HCT116 (cell line): ENCODE data around the gene ADAD2. TPM values are rescaled to one million over a fixed set of nuclear protein-coding genes. Genes with fewer than 3 reads are reported as not detected.

ENCODE experiments used
- ATAC-seq: fragments of 200-7000 bp; cut with Tn5 transposase; 2 replicates; pipeline ENCODE4 v1.9.1; 2020; ENCODE audit warnings: mild to moderate bottlenecking, moderate library complexity
- BruUV-seq: library from RNA; stranded (reverse); fragments of 400-500 nt; replicated peaks from 2 replicates; lab custom pipeline; 2021; lab: Mats Ljungman, UMichigan
- CTCF ChIA-PET: fragments of 300-600 bp; sonication (Branson Sonifier 250); formaldehyde crosslinking; loops from one replicate; lab custom pipeline; 2021; ENCODE audit warnings: antibody characterized with exemption; lab: Charles Lee
- POLR2A ChIA-PET: fragments of 300-600, 350-600 bp; sonication (Branson Sonifier 250); formaldehyde crosslinking; loops from one replicate; lab custom pipeline; 2021; ENCODE audit warnings: antibody characterized with exemption; lab: Charles Lee
- RAD21 ChIA-PET, 2 experiments: fragments of 300-600 bp; sonication (Branson Sonifier 250); formaldehyde crosslinking; loops; one replicate each; lab custom pipeline; 2023; ENCODE audit warnings: low total read pairs in 2 of 2; ENCODE audit not compliant: uncharacterized antibody in 2 of 2, unreplicated experiment in 2 of 2, low non-redundant PET in 1 of 2; lab: Charles Lee
- DNase-seq: peaks from one replicate; pipeline ENCODE4 v3.0.0-alpha.2; 2010; ENCODE audit warnings: low read depth, low spot score
- H2AFZ ChIP-seq: fragments of 200-600 bp; shearing (Covaris generic), sonication (generic); 2 replicates; pipeline ENCODE4 v1.6.1; 2017; ENCODE audit warnings: low read depth, mixed run types, mixed read lengths, antibody characterized with exemption, low read length; ENCODE audit not compliant: poor library complexity, severe bottlenecking
- H3K27ac ChIP-seq: 2 replicates; pipeline ENCODE4 v1.5.1; 2012; ENCODE audit warnings: low read depth, low read length
- H3K27me3 ChIP-seq: fragments of 200-600 bp; sonication (generic); 2 replicates; pipeline ENCODE4 v1.6.1; 2016; ENCODE audit warnings: mixed run types, low read length, mixed read lengths; ENCODE audit not compliant: insufficient read depth
- H3K36me3 ChIP-seq, 2 experiments: fragments of 200-500 bp in 1 of 2; fragments of 200-600 bp in 1 of 2; sonication (Bioruptor generic) in 1 of 2; sonication (generic) in 1 of 2; 2 replicates each; pipeline versions ENCODE4 v1.5.1 to v1.6.1; 2014 to 2016; ENCODE audit warnings: low read length in 2 of 2, inconsistent platforms in 1 of 2, mixed read lengths in 1 of 2, mixed run types in 1 of 2; ENCODE audit not compliant: insufficient read depth in 2 of 2, control insufficient read depth in 1 of 2
- H3K4me1 ChIP-seq, 2 experiments: fragments of 200-600 bp in 1 of 2; sonication (generic) in 1 of 2; 2 replicates each; pipeline versions ENCODE4 v1.5.1 to v1.6.1; 2012 to 2017; ENCODE audit warnings: low read length in 2 of 2, inconsistent platforms in 1 of 2, mild to moderate bottlenecking in 1 of 2, mixed read lengths in 1 of 2, mixed run types in 1 of 2, moderate library complexity in 1 of 2; ENCODE audit not compliant: insufficient read depth in 2 of 2, control insufficient read depth in 1 of 2
- H3K4me2 ChIP-seq: fragments of 200-600 bp; sonication (generic); 2 replicates; pipeline ENCODE4 v1.6.1; 2017; ENCODE audit warnings: mixed run types, low read length, mixed read lengths
- H3K4me3 ChIP-seq, 2 experiments: fragments of 200-600 bp in 1 of 2; sonication (generic) in 1 of 2; replicated peaks in 1 of 2; 2 replicates each; pipeline ENCODE4 v1.5.1; 2011 to 2016; ENCODE audit warnings: low read length in 2 of 2, control low read depth in 1 of 2, low read depth in 1 of 2, mild to moderate bottlenecking in 1 of 2, mixed read lengths in 1 of 2, mixed run types in 1 of 2
- H3K79me2 ChIP-seq: fragments of 200-600 bp; sonication (generic); 2 replicates; pipeline ENCODE4 v1.6.1; 2017; ENCODE audit warnings: mild to moderate bottlenecking, mixed run types, low read length, moderate library complexity, mixed read lengths; ENCODE audit not compliant: insufficient read depth
- H3K9ac ChIP-seq: fragments of 200-600 bp; sonication (generic); 2 replicates; pipeline ENCODE4 v1.6.1; 2016; ENCODE audit warnings: low read length, mixed read lengths
- H3K9me2 ChIP-seq: fragments of 200-600 bp; sonication (generic), shearing (Covaris generic); 2 replicates; pipeline ENCODE4 v1.6.1; 2017; ENCODE audit warnings: mixed run types, mild to moderate bottlenecking, moderate library complexity; ENCODE audit not compliant: insufficient read depth
- H3K9me3 ChIP-seq, 2 experiments: fragments of 200-500 bp in 1 of 2; fragments of 200-600 bp in 1 of 2; sonication (Bioruptor generic) in 1 of 2; sonication (generic) in 1 of 2; 2 replicates each; pipeline ENCODE4 v1.6.1; 2014 to 2017; ENCODE audit warnings: low read length in 2 of 2, mixed read lengths in 2 of 2, inconsistent platforms in 1 of 2, low read depth in 1 of 2, mild to moderate bottlenecking in 1 of 2, mixed run types in 1 of 2, moderate library complexity in 1 of 2; ENCODE audit not compliant: control insufficient read depth in 1 of 2, insufficient read depth in 1 of 2
- H4K20me1 ChIP-seq: fragments of 200-600 bp; sonication (generic), shearing (Covaris generic); 2 replicates; pipeline ENCODE4 v1.6.1; 2017; ENCODE audit warnings: mixed run types, mild to moderate bottlenecking, moderate library complexity; ENCODE audit not compliant: insufficient read depth
- ATF3 ChIP-seq: IDR thresholded peaks from 2 replicates; pipeline ENCODE4 v1.6.1; 2012
- EGR1 ChIP-seq: IDR thresholded peaks from 2 replicates; pipeline ENCODE4 v1.6.1; 2012; ENCODE audit warnings: low read depth
- ELF1 ChIP-seq: IDR thresholded peaks from 2 replicates; pipeline ENCODE4 v1.6.1; 2012; ENCODE audit warnings: low read depth, borderline replicate concordance
- EZH2 ChIP-seq: fragments of 200-600 bp; sonication (generic); IDR thresholded peaks from 2 replicates; pipeline ENCODE4 v1.6.1; 2017; ENCODE audit warnings: antibody characterized with exemption, mixed run types
- JUND ChIP-seq: IDR thresholded peaks from 2 replicates; pipeline ENCODE4 v1.6.1; 2012
- MAX ChIP-seq: IDR thresholded peaks from 2 replicates; pipeline ENCODE4 v1.6.1; 2012
- POLR2A ChIP-seq: IDR thresholded peaks from 2 replicates; pipeline ENCODE4 v1.7.0; 2011; ENCODE audit warnings: borderline replicate concordance; ENCODE audit not compliant: insufficient read depth, insufficient read length; ENCODE audit errors: extremely low read depth
- POLR2AphosphoS5 ChIP-seq: IDR thresholded peaks from 2 replicates; pipeline ENCODE4 v1.6.1; 2011; ENCODE audit warnings: mild to moderate bottlenecking, low read depth, low read length, moderate library complexity
- RAD21 ChIP-seq: IDR thresholded peaks from 2 replicates; pipeline ENCODE4 v1.6.1; 2012; ENCODE audit warnings: low read depth, mild to moderate bottlenecking
- REST ChIP-seq: IDR thresholded peaks from 2 replicates; pipeline ENCODE4 v1.6.1; 2012; ENCODE audit warnings: low read depth
- SP1 ChIP-seq: IDR thresholded peaks from 2 replicates; pipeline ENCODE4 v1.6.1; 2012; ENCODE audit warnings: low read depth
- SRF ChIP-seq: IDR thresholded peaks from 2 replicates; pipeline ENCODE4 v1.6.1; 2012; ENCODE audit warnings: low read depth
- TCF7L2 ChIP-seq: IDR thresholded peaks from 2 replicates; pipeline ENCODE4 v1.7.0; 2011; ENCODE audit warnings: borderline replicate concordance, inconsistent platforms; ENCODE audit not compliant: insufficient read depth, insufficient read length; ENCODE audit errors: extremely low read depth
- ZBTB33 ChIP-seq: IDR thresholded peaks from 2 replicates; pipeline ENCODE4 v1.6.1; 2011; ENCODE audit warnings: mild to moderate bottlenecking, low read length, moderate library complexity; ENCODE audit not compliant: insufficient replicate concordance; ENCODE audit errors: extremely low read depth
- ZFX ChIP-seq: fragments of 450-650 bp; IDR thresholded peaks from 2 replicates; pipeline ENCODE4 v1.6.1; 2017
- ZNF274 ChIP-seq: fragments of 200-500 bp; sonication (Bioruptor generic); IDR thresholded peaks from 2 replicates; pipeline ENCODE4 v1.6.1; 2014; ENCODE audit warnings: mild to moderate bottlenecking, low read depth, low read length, inconsistent platforms
- intact Hi-C: fragments of 100-400 bp; cut with micrococcal nuclease; formaldehyde crosslinking; loops from 2 replicates; pipeline ENCODE4 v1.10.0; 2022
- total RNA-seq: library from RNA; stranded (reverse); gene quantifications from one replicate; pipeline ENCODE4 v1.2.1, GENCODE V29; 2021; ENCODE audit not compliant: unreplicated experiment

ADAD2 gene
- total RNA-seq, 1 experiment from 2014 or later = not detected

GRCh38 chr16:84246679-84247077 lies 55.7 kb downstream of the ADAD2 start:
- no peaks in the 10 kb centered on the region for H3K36me3 ChIP-seq
- no peaks in the 10 kb centered on the region for H3K79me2 ChIP-seq
- TF ChIP-seq POLR2A (no peak), JUND (no peak), TCF7L2 (no peak), ATF3 (no peak), SP1 (no peak), ZBTB33 (no peak), POLR2AphosphoS5 (no peak), ZNF274 (no peak), EGR1 (no peak), REST (no peak), EZH2 (no peak), ZFX (no peak), SRF (no peak), ELF1 (no peak), RAD21 (no peak), MAX (no peak)
- no peak overlapping the region for H3K4me2 ChIP-seq
- no peak overlapping the region for H3K4me3 ChIP-seq
- CTCF ChIA-PET = interaction anchor here (1.7 kb wide), 1 partner anchor 60 kb away, joined by 6 read pairs; the partner anchor contains the start of gene TAF1C
- no TSS peak for BruUV-seq
- ATAC-seq (no peak), DNase-seq (no peak)
- POLR2A ChIA-PET = interaction anchor here (0.6 kb wide), 1 partner anchor 13 kb away, joined by 3 read pairs; no protein-coding TSS in a partner anchor
- RAD21 ChIA-PET = no interaction called here
- no peaks in the 10 kb centered on the region for H4K20me1 ChIP-seq
- H3K9me3 ChIP-seq = no peaks in the 10 kb centered on the region
- no peak overlapping the region for H2AFZ ChIP-seq
- H3K4me1 ChIP-seq = peaks cover 0 to 6% of the 10 kb centered on the region in 2 experiments; a peak in 1 of 4 replicates
- H3K9me2 ChIP-seq = no peaks in the 10 kb centered on the region
- intact Hi-C loops = no loop called here
- no peaks in the 10 kb centered on the region for H3K27me3 ChIP-seq
- H3K9ac ChIP-seq = no peak overlapping the region
- no peak overlapping the region for H3K27ac ChIP-seq
